Karpas-422 (cell line): ENCODE data around the gene ALG2. TPM values are rescaled to one million over a fixed set of nuclear protein-coding genes. Genes with fewer than 3 reads are reported as not detected.

ENCODE experiments used
- DNase-seq: peaks from one replicate; pipeline ENCODE4 v3.0.0-alpha.2; 2015
- H2AFZ ChIP-seq: fragments of 200-600 bp; sonication (generic); 2 replicates; pipeline ENCODE4 v1.6.1; 2014; ENCODE audit warnings: antibody characterized with exemption, low read length, mixed read lengths
- H3K27ac ChIP-seq: fragments of 200-600 bp; sonication (generic); 2 replicates; pipeline ENCODE4 v1.5.1; 2014; ENCODE audit warnings: mild to moderate bottlenecking, low read length, moderate library complexity
- H3K27me3 ChIP-seq: fragments of 200-600 bp; sonication (generic); 2 replicates; pipeline ENCODE4 v1.6.1; 2014; ENCODE audit warnings: low read length, mixed read lengths
- H3K36me3 ChIP-seq: fragments of 200-600 bp; sonication (generic); 2 replicates; pipeline ENCODE4 v1.6.1; 2014; ENCODE audit warnings: low read length, mixed read lengths; ENCODE audit not compliant: insufficient read depth
- H3K4me1 ChIP-seq: fragments of 200-600 bp; sonication (generic); 2 replicates; pipeline ENCODE4 v1.6.1; 2014; ENCODE audit warnings: mild to moderate bottlenecking, low read length, mixed read lengths
- H3K4me2 ChIP-seq: fragments of 200-600 bp; sonication (generic); 2 replicates; pipeline ENCODE4 v1.6.1; 2014; ENCODE audit warnings: low read length, low read depth, mild to moderate bottlenecking; ENCODE audit not compliant: poor library complexity, severe bottlenecking
- H3K4me3 ChIP-seq: fragments of 200-600 bp; sonication (generic); 2 replicates; pipeline ENCODE4 v1.5.1; 2014; ENCODE audit warnings: mild to moderate bottlenecking, antibody characterized with exemption, low read length, mixed read lengths
- H3K79me2 ChIP-seq: fragments of 200-600 bp; sonication (generic); 2 replicates; pipeline ENCODE4 v1.6.1; 2014; ENCODE audit warnings: mild to moderate bottlenecking, low read length, mixed read lengths
- H3K9ac ChIP-seq: fragments of 200-600 bp; sonication (generic); 2 replicates; pipeline ENCODE4 v1.6.0; 2014; ENCODE audit warnings: low read length
- H3K9me2 ChIP-seq: fragments of 200-600 bp; sonication (generic), shearing (Covaris generic); replicated peaks from 2 replicates; pipeline ENCODE4 v1.6.0; 2014; ENCODE audit warnings: mild to moderate bottlenecking, low read length, moderate library complexity; ENCODE audit not compliant: insufficient read depth
- H3K9me3 ChIP-seq: fragments of 300-700, 200-600 bp; sonication (generic); 2 replicates; pipeline ENCODE4 v1.6.1; 2014; ENCODE audit warnings: low read length, mixed read lengths
- H4K20me1 ChIP-seq: fragments of 200-600 bp; sonication (generic); 2 replicates; pipeline ENCODE4 v1.6.1; 2014; ENCODE audit warnings: mild to moderate bottlenecking, antibody characterized with exemption, low read length, low read depth; ENCODE audit not compliant: insufficient read depth
- small RNA-seq: library from RNA; depleted of rRNA; stranded (forward); fragments of <200 nt; gene quantifications from one replicate; pipeline ENCODE3, GENCODE V24; 2014
- total RNA-seq: library from RNA; depleted of rRNA; stranded (reverse); fragments of >200 nt; shearing (Covaris generic); gene quantifications from 2 replicates; pipeline ENCODE4 v1.2.3, GENCODE V29; 2014; ENCODE audit warnings: low replicate concordance; rRNA removed

The ALG2 gene
- total RNA-seq, 1 experiment from 2014 or later = 19.9 TPM

- no peaks in the 10 kb centered on the region for H3K9me3 ChIP-seq
- no peak overlapping the region for H3K9ac ChIP-seq
- H2AFZ ChIP-seq = no peak overlapping the region
- no peak overlapping the region for H3K4me3 ChIP-seq
- H3K27me3 ChIP-seq = no peaks in the 10 kb centered on the region
- H3K79me2 ChIP-seq = no peaks in the 10 kb centered on the region
- H3K9me2 ChIP-seq = no peaks in the 10 kb centered on the region
- no peaks in the 10 kb centered on the region for H3K36me3 ChIP-seq
- no peaks in the 10 kb centered on the region for H4K20me1 ChIP-seq
- no peak overlapping the region for H3K27ac ChIP-seq
- H3K4me2 ChIP-seq = no peak overlapping the region
- DNase-seq = no peak
- H3K4me1 ChIP-seq = no peaks in the 10 kb centered on the region
Measured at GRCh38 chr9:99171225-99172123, 50.3 kb downstream of the ALG2 start.

GRCh38 chr9:99169982-99170761, 51.6 kb downstream of the ALG2 start:
- H3K79me2 ChIP-seq = no peaks in the 10 kb centered on the region
- no peak overlapping the region for H3K4me2 ChIP-seq
- no peak overlapping the region for H2AFZ ChIP-seq
- H3K27ac ChIP-seq = no peak overlapping the region
- no peaks in the 10 kb centered on the region for H3K27me3 ChIP-seq
- no peaks in the 10 kb centered on the region for H3K4me1 ChIP-seq
- no peak overlapping the region for H3K9ac ChIP-seq
- no peaks in the 10 kb centered on the region for H3K9me2 ChIP-seq
- H3K36me3 ChIP-seq = no peaks in the 10 kb centered on the region
- no peak overlapping the region for H3K4me3 ChIP-seq
- no peaks in the 10 kb centered on the region for H3K9me3 ChIP-seq
- no peaks in the 10 kb centered on the region for H4K20me1 ChIP-seq
- DNase-seq = no peak

- Histone ChIP-seq H2AFZ (no peak overlapping the region), H3K79me2 (no peaks in the 10 kb centered on the region), H3K9ac (no peak overlapping the region), H4K20me1 (no peaks in the 10 kb centered on the region), H3K4me3 (no peak overlapping the region), H3K27ac (no peak overlapping the region), H3K36me3 (no peaks in the 10 kb centered on the region), H3K9me2 (no peaks in the 10 kb centered on the region), H3K4me1 (no peaks in the 10 kb centered on the region), H3K9me3 (no peaks in the 10 kb centered on the region), H3K27me3 (no peaks in the 10 kb centered on the region), H3K4me2 (no peak overlapping the region)
- DNase-seq = no peak
Measured at GRCh38 chr9:99169086-99169485, 52.7 kb downstream of the ALG2 start.

- no peaks in the 10 kb centered on the region for H3K4me1 ChIP-seq
- H3K79me2 ChIP-seq = no peaks in the 10 kb centered on the region
- H3K9ac ChIP-seq = no peak overlapping the region
- no peak overlapping the region for H3K4me2 ChIP-seq
- H3K27me3 ChIP-seq = no peaks in the 10 kb centered on the region
- no peaks in the 10 kb centered on the region for H3K9me3 ChIP-seq
- no peak overlapping the region for H3K27ac ChIP-seq
- DNase-seq = no peak
- no peaks in the 10 kb centered on the region for H3K9me2 ChIP-seq
- H4K20me1 ChIP-seq = no peaks in the 10 kb centered on the region
- H3K4me3 ChIP-seq = no peak overlapping the region
- no peak overlapping the region for H2AFZ ChIP-seq
- H3K36me3 ChIP-seq = no peaks in the 10 kb centered on the region
Measured at GRCh38 chr9:99167694-99168093, 54.0 kb downstream of the ALG2 start.

GRCh38 chr9:99167119-99167518, 54.6 kb downstream of the ALG2 start:
- Histone ChIP-seq H3K9me2 (no peaks in the 10 kb centered on the region), H3K27ac (no peak overlapping the region), H3K27me3 (no peaks in the 10 kb centered on the region), H3K9ac (no peak overlapping the region), H2AFZ (no peak overlapping the region), H3K36me3 (no peaks in the 10 kb centered on the region), H3K4me3 (no peak overlapping the region), H4K20me1 (no peaks in the 10 kb centered on the region), H3K9me3 (no peaks in the 10 kb centered on the region), H3K79me2 (no peaks in the 10 kb centered on the region), H3K4me2 (no peak overlapping the region), H3K4me1 (no peaks in the 10 kb centered on the region)
- DNase-seq = peak; percentile 48

Small RNA genes within 50 kb of the gene (small RNA-seq; reads per million reads assigned to genes)
- not detected for gene RN7SL794P

Other genes with a start within 250 kb of the ALG2 start
- gene TGFBR1, start 116.8 kb downstream of the ALG2 start, total RNA-seq = 7.2 and 17.9 TPM in 2 replicates
- gene SEC61B, start 340 bp upstream of the ALG2 start, total RNA-seq = 81.1 and 110 TPM in 2 replicates